ENCODE data around the gene RBBP5.

The RBBP5 gene

GRCh38 chr1:205111354-205111753, 10.4 kb downstream of the RBBP5 start:
- no peak for DNase-seq (ENCODE audit: low read depth)
- H3K4me3 ChIP-seq (ENCODE audit: control insufficient read depth, low read depth, low read length), result no peak overlapping the region

GRCh38 chr1:205109711-205110110, 12.1 kb downstream of the RBBP5 start:
- DNase-seq (ENCODE audit: low read depth), result no peak
- no peak overlapping the region for H3K4me3 ChIP-seq (ENCODE audit: control insufficient read depth, low read depth, low read length)
- no peak for TF ChIP-seq CTCF (conservative IDR thresholded peaks at IDR 0.05; ENCODE audit: control insufficient read depth, insufficient read depth, low read depth, low read length)

More at GRCh38 chr1:205111354-205111753, 10.4 kb downstream of the RBBP5 start:
- TF ChIP-seq CTCF (conservative IDR thresholded peaks at IDR 0.05; ENCODE audit: control insufficient read depth, insufficient read depth, low read depth, low read length), result no peak

GRCh38 chr1:205109269-205109668, 12.5 kb downstream of the RBBP5 start:
- H3K4me3 ChIP-seq (ENCODE audit: control insufficient read depth, low read depth, low read length), result no peak overlapping the region
- TF ChIP-seq CTCF (conservative IDR thresholded peaks at IDR 0.05; ENCODE audit: control insufficient read depth, insufficient read depth, low read depth, low read length), result no peak
- no peak for DNase-seq (ENCODE audit: low read depth)

- no peak for TF ChIP-seq CTCF (conservative IDR thresholded peaks at IDR 0.05; ENCODE audit: control insufficient read depth, insufficient read depth, low read depth, low read length)
- no peak overlapping the region for H3K4me3 ChIP-seq (ENCODE audit: control insufficient read depth, low read depth, low read length)
- DNase-seq (ENCODE audit: low read depth), result no peak
These were observed 13.3 kb downstream of the RBBP5 start for GRCh38 chr1:205108464-205108863.

- no peak for DNase-seq (ENCODE audit: low read depth)
- no peak overlapping the region for H3K4me3 ChIP-seq (ENCODE audit: control insufficient read depth, low read depth, low read length)
- TF ChIP-seq CTCF (conservative IDR thresholded peaks at IDR 0.05; ENCODE audit: control insufficient read depth, insufficient read depth, low read depth, low read length), result no peak
These were observed 14.5 kb downstream of the RBBP5 start for GRCh38 chr1:205107327-205107726.

GRCh38 chr1:205102404-205102803, 19.4 kb downstream of the RBBP5 start:
- no peak overlapping the region for H3K4me3 ChIP-seq (ENCODE audit: control insufficient read depth, low read depth, low read length)
- no peak for DNase-seq (ENCODE audit: low read depth)
- TF ChIP-seq CTCF (conservative IDR thresholded peaks at IDR 0.05; ENCODE audit: control insufficient read depth, insufficient read depth, low read depth, low read length), result no peak

- H3K4me3 ChIP-seq (ENCODE audit: control insufficient read depth, low read depth, low read length), result no peak overlapping the region
- TF ChIP-seq CTCF (conservative IDR thresholded peaks at IDR 0.05; ENCODE audit: control insufficient read depth, insufficient read depth, low read depth, low read length), result no peak
- no peak for DNase-seq (ENCODE audit: low read depth)
These were observed 23.5 kb downstream of the RBBP5 start for GRCh38 chr1:205098242-205098641.
